ENCODE results near the gene PPIF. TPM values are rescaled to one million over a fixed set of nuclear protein-coding genes. Genes with fewer than 3 reads are reported as not detected.

Gene PPIF
- total and polyA plus RNA-seq, 2 of the 13 experiments (the other 11 are each of a cell fraction or from before 2014, with no cell fraction given) = 147 to 157 TPM

GRCh38 chr10:79390551-79391229 is 43.4 kb downstream of the PPIF start:
- in situ Hi-C loops (cut with HindIII; ENCODE audit: extremely low pct_ligation_motif_present, low pct_unique_long_range_greater_than_20kb) = no loop called here
- CTCF ChIA-PET (ENCODE audit: low intra/inter-chr PET ratio, low total read pairs) = no interaction called here
- no TSS peak for BruUV-seq (replicated peaks)

More at GRCh38 chr10:79390551-79391229, 43.4 kb downstream of the PPIF start:
- H3K9me3 ChIP-seq (ENCODE audit: low read length) = no peaks in the 10 kb centered on the region
- intact Hi-C loops (cut with micrococcal nuclease; ENCODE audit: unreplicated experiment) = no loop called here
- no peak overlapping the region for H3K4me2 ChIP-seq (ENCODE audit: low read depth, low read length)
- H3K9ac ChIP-seq (ENCODE audit: insufficient read depth, low read depth, low read length) = no peak overlapping the region
- no peak overlapping the region for H2AFZ ChIP-seq (ENCODE audit: low read length)
- H3K36me3 ChIP-seq (replicated peaks in 1 of 2; ENCODE audit: control insufficient read depth in 1 of 2, insufficient read depth in 2 of 2, low read length in 2 of 2) = no peaks in the 10 kb centered on the region; a peak in 1 of 5 replicates
- H3K79me2 ChIP-seq (ENCODE audit: insufficient read depth, low read length) = no peaks in the 10 kb centered on the region
- no peaks in the 10 kb centered on the region for H4K20me1 ChIP-seq (ENCODE audit: insufficient read depth, low read length)
- FAIRE-seq (no peak), ATAC-seq (no peak), DNase-seq (ENCODE audit: low spot score) (no peak)
- no peaks in the 10 kb centered on the region for H3K27me3 ChIP-seq (ENCODE audit: control insufficient read depth in 1 of 2, insufficient read depth in 2 of 2, low read length in 2 of 2)
- POLR2A ChIA-PET = no interaction called here
- TF ChIP-seq GLMP (CRISPR knock-in tag; IDR thresholded peaks at IDR 0.05; ENCODE audit: borderline replicate concordance) = no peak
- no peak for TF ChIP-seq FOXJ3 (CRISPR knock-in tag; IDR thresholded peaks at IDR 0.05; ENCODE audit: borderline replicate concordance)
- TF ChIP-seq GFI1 (CRISPR knock-in tag; IDR thresholded peaks at IDR 0.05; ENCODE audit: borderline replicate concordance) = no peak
- TF ChIP-seq IKZF4 (CRISPR knock-in tag; IDR thresholded peaks at IDR 0.05; ENCODE audit: borderline replicate concordance, low read depth, not compliant biosample characterization) = no peak
- no peak for TF ChIP-seq ZNF800 (CRISPR knock-in tag; IDR thresholded peaks at IDR 0.05)
- TF ChIP-seq ZMYM3 (CRISPR knock-in tag; IDR thresholded peaks at IDR 0.05) = no peak
- TF ChIP-seq PCBP2 (optimal IDR thresholded peaks at IDR 0.05; ENCODE audit: low read depth, low read length, poor library complexity, severe bottlenecking) = no peak
- no peak for TF ChIP-seq ZGPAT (CRISPR knock-in tag; IDR thresholded peaks at IDR 0.05)
- no peak for TF ChIP-seq POLR2AphosphoS2 (IDR thresholded peaks at IDR 0.05; ENCODE audit: low read depth, low read length)
- no peak for TF ChIP-seq PHB2 (IDR thresholded peaks at IDR 0.05; ENCODE audit: partially characterized antibody)
- no peak for TF ChIP-seq CREM (IDR thresholded peaks at IDR 0.05)
- no peak for TF ChIP-seq CREM (CRISPR knock-in tag; IDR thresholded peaks at IDR 0.05)
- no peak for TF ChIP-seq KDM1A (CRISPR knock-in tag; IDR thresholded peaks at IDR 0.05)
- H3K27ac ChIP-seq (ENCODE audit: extremely low read length, insufficient read depth, low read length) = no peak overlapping the region
- 95% methylated on average over 7 of the region's 16 CpGs for WGBS (ENCODE audit: low lambda C conversion rate)
- H3K4me1 ChIP-seq (ENCODE audit: insufficient read depth, low read length) = peaks cover 14% of the 10 kb centered on the region
- H3K4me3 ChIP-seq (replicated peaks in 1 of 3; ENCODE audit: insufficient read depth in 1 of 3, low read depth in 2 of 3, low read length in 3 of 3) = no peak overlapping the region

All from HepG2 (cell line).